NCI-H510A treated with DMSO at 0.1 percent for 48 hours (cell line): ENCODE measurements around the gene STK32C.

Experiments used
- DNase-seq: peaks from one replicate; lab custom pipeline; 2025; lab: John Stamatoyannopoulos, UW

STK32C gene

DNA sequence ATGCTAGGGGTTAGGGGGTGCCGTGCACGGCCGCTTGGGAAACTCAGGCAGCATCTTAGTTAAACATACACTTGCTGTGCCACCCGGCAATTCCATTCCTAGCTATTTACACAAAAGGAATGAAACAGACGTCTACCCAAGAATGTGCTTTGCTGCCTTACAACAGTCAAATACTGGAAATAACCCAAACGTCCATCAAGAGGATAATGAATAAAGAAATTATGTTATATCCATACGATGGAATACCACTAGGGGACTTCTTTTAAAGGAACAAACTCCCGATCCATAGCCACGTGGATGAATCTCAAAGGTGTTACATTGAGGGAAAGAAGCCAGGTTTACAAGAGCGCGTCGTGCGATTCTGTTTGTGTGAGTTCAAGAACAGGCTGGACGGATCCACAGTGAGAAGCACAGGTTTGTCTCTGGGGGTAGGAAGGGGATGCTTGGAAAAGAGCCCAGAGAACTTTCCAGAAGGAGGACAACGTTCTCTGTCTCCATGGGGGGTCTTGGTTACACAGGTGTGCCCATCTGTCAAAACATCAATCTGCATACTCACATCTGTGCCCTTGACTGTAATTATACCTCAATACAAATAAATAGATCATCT lies 41.8 kb downstream of the STK32C start:
- DNase-seq = peak; percentile 60

DNA sequence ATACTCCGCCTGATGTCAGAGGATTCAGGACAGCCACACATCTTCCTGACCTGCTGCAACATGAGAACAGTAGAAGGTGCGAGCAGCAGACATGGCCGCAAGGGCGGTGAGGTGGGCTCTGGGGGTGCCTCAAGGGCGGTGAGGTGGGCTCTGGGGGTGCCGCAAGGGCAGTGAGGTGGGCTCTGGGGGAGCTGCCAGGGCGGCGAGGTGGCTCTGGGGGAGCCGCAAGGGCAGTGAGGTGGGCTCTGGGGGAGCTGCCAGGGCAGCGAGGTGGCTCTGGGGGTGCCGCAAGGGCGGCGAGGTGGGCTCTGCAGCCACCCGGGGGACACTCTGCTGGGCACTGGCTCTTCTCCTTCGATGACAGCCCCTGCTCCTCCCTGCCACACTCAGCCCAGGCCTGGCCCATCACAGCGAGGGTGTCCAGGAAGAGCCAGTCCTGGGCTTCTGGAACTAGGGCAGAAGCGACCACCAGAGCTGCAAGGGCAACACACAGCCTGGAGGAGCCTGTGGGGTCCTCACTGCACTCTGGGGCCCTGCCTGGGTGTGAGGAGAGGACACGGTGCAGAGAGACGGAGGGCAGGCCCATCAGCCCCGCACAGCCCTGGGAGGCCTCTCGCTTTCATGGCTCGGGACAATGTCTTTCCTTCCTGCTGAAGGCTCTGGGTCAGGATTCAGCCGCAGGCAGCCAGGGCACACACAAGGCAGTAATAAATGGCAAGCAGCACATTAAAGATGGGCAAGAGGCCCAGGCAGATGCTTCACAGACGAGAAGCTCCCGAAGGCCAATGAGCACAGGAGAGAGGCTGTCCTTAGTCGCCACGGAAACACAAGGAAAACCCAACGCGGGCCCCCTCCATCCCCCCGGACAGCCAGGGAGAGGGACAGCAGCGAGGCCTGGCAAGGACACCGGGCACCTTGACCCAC lies 42.5 kb downstream of the STK32C start:
- no peak for DNase-seq

DNA sequence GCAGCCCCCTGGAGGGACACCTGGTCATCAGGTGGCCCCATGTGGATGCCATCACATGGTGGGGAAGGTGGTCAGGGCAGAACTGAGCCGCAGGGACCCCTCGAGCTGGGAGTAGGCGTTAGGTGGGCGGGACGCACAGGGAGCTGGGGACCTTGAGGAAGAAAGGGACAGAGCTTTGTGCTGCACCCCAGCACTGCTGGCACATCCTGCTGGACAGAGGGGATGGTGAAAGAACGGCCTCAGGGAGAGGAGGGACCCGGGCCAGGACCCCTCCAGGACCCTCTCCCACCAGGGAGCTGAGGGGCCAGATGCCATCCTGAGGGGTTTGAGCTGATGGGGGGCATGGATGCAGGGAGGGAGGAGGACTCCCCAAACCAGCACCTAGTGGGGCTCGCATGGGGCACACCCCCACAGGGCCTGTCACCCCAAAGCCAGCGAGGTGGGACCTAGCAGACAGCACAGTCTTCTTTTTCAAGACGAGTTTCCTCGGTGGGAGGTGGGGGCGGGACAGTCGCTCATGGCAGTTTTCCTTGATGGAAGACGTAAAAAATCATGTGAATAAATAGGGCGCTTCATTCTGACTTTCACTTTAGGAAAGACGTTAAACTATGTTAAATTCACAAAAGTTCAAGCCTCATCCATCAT lies 43.3 kb downstream of the STK32C start:
- no peak for DNase-seq

DNA sequence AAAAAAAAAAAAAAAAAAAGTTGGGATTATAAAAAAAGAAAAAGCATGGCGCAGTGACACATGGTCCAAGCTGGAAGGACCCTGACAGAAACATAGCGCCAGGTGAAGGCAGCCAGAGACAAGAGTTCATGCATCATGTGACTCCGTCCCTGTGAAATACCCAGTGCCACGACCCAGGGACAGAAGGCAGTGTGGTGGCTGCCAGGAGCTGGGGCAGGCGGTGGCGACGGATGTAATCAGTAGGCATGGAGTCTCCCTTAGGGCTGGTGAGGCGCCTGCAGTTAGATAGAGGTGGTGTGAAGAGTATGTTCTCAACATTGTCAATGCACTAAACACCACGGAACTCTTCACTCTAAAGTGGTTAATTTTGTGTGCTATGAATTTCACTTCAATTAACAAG lies 43.9 kb downstream of the STK32C start:
- DNase-seq = no peak

DNA sequence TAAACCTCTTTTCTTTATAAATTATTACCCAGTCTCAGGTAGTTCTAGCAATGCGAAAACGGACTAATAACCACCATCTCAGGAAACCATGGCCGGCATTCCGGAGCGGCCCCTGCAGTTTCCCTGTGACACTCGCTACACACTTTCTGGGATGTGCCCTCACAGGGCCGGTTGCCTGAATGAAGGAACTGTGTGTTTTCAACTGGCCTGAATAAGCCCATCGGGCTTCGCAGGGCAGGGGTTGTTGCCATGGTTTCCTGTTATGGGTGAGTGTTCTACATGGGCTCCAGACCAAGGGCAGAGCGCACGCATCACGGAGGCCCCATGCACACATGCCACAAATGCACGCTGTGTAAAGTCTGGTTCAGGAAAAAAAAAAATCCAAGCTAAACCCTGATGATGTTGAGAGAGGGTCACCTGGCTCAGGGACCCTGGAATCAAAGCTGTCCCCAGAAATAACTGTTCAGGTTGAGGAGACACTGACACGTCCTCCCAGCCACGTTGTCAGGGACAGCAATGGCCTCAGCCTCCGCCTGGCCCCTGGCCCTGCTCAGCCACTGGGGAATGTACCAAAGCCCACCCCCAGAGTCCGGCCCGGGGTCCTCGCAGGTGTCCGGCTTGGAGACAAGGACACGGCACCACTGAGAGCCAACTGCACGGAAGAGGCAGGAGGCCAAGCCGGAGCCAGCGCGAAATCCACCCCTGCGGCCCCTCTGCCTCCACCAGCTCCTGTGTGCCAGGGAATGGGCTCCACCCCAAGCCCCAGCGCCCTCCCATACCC lies 47.9 kb downstream of the STK32C start:
- no peak for DNase-seq

DNA sequence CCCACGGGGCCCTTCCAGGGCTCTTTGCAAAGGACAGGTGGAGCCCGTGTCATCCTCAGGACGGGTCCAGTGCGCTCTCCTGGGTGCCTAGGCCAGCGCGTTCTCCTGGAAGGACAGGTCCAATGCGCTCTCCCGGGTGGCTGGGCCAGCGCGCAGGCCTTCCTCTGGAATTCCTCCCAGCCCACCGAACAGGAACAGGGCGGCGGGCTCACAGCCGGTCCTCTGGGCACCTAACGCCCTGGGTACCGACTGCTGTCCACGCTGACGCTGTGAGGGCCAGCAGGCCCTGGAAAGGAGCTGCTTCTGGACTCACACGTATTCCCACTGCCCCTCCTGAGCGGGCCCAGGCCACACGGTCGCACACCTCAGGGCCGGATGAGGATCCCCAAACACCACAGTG lies 49.3 kb downstream of the STK32C start:
- no peak for DNase-seq

DNA sequence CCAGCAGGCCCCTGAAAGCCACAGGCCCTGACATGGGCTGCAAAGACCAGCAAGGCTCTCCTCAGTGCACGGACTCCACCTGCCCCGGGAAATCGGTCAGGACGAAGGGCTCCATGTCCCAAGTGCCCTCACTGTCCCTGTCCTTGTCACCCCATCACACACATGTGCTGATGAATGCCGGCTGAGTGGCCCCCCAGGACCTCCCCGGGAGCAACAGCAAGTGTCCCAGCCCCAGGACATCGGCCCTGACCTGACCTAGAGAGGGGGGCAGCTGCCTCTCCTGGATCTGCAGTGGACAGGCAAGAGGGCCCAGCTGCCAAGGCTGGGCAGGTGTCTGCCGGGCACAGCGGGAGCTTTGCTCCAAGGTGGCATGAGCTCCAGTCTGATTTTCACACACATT lies 49.8 kb downstream of the STK32C start:
- no peak for DNase-seq

DNA sequence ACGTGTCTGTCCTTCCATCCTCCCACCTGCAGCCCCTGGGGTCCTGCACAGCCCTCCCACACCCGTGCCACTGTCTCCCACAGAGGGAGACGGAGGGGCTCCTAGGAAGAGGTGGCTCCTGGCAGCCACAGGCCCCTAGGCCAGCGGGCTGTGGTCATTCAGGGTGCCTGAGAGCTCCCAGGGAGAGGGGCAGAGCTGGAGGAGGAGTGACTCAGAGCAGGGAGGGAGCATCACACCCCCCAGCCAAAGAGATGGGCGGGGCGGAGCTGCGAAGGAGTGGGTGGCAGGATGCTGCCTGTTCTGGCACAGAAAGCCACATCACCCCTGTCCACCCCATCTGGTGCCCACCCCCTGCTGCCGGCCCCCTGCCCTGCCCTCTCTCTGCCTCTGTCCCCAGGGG lies 50.5 kb downstream of the STK32C start:
- no peak for DNase-seq

DNA sequence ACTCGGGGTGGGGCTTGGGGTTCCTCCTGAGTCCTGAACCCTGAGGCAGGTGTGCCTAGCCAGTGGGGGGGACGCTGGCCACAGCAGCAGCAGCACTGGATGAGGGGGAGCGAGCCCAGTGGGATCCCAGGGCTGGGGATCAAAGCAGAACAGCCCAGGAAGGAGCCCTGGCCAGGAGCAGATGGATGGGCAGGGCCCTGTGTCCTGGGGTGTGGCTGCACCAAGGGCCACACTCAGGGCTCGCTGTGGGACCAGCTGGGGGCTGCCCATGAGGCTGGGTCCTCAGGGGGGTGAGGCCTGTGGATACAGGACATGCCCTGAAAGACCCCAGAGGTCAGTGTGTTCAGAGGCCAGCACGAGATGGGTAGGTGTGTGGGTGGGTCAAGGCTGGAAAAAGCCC lies 50.9 kb downstream of the STK32C start:
- no peak for DNase-seq

DNA sequence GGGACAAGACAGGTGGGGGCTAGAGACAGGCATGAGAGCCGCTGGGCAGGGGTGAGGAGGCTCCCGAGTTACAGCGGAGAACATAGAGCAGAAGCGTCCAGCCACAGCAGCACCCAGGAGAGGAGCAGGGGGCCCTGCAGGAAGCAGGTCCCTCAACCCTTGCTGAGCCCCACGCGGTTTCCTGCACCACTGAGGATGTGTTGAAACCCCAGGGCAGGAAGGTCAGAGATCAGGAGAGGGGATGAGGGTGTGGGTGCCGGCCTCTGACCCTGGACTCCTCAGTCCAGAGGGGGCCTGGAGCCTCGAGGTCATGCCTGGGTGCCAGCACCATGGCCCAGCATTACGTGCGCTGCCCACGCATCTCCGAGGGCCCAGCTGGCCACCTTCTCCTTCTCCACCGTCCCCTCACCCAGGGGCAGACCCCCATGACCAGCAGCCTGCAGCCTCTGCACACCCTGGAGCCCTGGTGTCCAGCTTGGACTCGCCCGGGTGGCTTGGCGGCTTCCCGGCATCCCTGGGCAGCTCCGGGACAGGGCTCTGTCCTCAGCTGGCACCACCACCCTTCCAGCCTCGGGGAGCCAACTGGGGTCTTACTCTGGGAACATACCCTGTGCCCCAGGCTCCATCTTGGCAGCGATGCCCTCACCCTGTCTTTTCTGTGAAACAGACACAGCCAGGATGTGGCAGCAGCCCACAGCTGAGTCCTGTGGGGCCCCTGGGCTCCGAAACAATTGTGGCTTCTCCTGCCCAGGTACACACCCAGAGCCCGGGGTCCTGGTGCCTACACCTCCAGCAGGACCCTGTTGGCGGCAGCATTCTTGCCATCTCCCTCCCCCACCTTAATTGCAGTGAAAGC lies 52.0 kb downstream of the STK32C start:
- no peak for DNase-seq

DNA sequence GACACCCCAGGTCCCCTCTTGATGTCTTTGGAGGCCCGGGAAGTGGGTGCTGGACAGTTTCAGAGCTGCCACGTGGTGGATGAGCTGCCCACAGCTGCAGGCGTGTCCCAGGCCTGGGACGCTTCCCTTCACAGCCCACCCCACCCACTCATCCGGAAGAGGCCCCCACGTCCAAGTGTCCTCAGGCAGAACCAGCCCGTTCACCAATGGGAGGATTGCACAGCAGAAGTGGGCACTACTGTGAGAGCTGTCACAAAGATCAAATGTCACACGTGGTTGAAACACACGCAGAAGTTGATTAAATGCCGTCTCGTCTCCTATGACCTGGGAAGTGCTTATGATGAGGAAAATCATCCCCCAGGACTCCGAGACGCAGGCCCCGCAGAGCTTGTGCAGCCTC lies 52.9 kb downstream of the STK32C start:
- DNase-seq = no peak

DNA sequence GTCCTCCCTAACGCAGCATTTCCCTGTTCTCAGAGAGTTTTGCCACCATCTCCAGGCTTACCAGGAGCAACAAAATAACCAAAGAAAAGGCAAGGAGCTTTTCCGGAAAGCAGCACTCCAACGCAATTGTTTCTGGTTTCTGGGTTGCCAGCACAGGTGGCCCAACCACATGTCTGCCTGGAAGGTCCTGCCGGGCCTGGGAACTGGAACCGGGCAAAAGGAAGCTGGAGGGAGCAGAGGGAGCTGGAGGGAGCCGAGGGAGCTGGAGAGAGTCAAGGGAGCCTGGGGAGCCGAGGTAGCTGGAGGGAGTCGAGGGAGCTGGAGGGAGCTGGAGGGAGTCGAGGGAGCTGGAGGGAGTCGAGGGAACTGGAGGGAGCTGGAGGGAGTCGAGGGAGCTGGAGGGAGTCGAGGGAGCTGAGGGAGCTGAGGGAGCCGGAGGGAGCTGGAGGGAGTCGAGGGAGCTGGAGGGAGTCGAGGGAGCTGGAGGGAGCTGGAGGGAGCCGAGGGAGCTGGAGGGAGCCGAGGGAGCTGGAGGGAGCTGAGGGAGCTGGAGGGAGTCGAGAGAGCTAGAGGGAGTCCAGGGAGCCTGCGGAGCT lies 54.6 kb downstream of the STK32C start:
- DNase-seq = no peak

DNA sequence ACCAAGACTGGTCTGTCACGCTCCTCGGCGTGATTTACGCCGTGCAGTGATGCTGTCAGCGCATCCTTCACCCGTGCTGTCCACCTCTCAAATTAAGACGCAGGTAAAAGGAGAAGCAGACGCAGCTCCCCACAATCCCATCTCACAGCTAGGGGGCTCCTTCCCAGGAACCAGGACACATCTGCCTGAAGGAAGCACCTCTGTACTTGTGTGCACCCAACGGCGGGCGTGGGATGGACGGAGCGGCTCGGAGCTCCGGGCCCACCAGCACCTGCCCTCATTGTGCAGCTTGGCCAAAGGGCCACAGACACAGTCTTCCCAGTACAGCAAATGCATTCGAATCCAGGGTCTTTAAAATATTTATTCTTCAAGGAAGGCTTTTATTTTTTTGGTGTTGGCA lies 55.3 kb downstream of the STK32C start:
- no peak for DNase-seq

DNA sequence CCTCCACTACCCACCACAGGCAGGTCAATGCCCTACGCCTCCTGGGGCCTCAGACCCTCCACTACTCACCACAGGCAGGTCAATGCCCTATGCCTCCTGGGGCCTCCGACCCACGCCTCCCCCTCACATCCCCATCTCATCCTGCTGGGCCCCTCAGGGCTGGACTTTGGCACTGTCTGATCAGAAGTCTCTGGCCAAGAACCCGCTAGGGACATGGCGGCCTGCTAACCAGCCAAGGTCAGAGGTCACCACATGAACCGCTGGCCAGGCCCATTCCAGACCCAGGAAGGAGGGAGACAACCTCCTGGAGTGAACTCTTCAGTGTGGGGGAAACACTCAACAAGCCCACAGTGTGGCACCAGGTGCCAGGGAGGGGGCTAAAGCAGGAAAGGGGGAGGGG lies 55.8 kb downstream of the STK32C start:
- no peak for DNase-seq

DNA sequence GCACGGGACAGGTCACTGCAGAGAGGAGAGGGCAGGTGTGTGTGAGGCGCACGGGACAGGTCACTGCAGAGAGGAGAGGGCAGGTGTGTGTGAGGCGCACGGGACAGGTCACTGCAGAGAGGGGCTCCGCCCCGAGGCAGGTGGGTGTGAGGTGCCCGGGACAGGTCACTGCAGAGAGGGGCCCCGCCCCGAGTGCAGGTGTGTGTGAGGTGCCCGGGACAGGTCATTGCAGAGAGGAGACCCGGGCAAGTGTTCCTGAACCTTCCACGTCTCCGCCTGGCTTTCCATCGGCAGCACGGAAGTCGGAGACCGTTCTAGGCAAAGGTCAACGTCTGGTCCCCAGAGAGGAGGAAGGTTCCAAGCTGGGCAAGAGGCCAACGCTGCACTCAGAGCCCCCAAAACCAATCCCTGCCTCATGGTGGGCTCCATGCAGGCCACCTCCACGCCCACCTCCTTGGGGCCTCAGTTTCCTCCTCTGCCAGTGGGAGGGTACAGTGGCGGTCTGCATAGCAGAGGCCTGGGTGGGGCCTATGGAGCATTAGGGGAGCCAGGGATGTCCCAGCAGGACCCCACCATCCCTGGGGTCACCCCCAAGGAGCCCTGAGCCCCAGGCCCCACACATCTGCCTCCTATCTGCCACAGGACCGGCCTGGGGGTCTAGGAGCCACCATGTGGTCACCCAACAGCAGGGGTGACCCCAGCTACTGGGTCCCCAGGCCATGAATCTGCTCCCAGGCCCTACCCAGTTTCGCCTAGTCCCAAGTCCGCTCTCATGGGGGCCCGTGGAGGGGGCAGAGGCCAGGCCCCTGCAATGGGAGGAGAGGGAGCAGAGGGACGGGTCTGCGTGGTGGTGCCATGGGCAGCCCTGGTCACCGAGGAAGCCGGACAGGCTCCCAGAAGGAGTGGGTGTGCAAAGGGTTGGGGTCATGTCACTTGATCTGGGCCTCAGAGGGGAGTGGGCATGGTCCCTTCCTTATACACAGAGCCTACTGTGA lies 57.0 kb downstream of the STK32C start:
- DNase-seq = no peak

DNA sequence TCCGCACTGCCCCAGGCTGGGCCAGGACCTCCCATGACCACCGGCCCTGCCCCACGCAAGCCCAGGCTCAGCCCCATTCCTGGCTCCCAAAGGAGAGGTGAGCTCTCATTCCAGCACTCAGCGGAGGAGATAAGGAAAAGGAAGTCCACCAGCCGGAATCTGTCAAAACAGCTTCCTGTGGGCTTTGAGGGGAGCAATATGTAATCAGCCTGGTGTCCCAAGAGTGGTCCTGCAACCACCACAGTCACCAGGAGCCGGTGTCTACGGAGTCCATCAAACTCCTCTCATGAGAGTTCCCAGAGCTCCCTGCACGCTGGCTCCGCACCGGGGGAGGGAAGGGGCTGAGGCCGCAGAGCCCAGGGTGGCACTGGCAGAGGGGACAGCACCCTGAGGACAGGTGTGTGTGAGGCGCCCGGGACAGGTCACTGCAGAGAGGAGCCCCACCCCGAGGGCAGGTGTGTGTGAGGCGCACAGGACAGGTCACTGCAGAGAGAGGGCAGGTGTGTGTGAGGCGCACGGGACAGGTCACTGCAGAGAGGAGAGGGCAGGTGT lies 57.9 kb downstream of the STK32C start:
- DNase-seq = no peak

DNA sequence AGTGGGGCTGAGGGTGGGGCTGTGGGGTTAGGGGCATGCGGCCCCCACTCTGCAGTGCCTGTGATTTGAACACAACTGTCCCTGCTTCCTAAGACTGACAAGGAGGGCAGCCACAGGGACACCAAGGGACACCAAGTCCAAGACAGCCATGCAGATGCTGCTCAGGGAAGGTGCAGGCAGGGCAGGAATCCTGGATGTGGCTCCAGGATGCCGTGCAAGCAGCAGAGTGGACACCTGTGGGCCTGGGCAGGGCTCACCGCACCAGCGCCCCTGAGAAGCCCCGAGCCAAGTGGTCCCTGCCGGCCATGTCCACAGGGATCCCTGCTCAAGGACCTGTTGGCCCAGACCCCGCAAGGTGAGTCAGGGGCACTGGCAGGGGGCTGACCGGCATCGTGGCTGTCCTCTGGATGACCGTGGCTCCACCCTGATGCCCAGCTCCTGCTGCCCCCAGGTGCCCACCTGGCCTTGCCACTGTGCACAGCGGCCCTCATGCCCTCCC lies 58.5 kb downstream of the STK32C start:
- DNase-seq = no peak

DNA sequence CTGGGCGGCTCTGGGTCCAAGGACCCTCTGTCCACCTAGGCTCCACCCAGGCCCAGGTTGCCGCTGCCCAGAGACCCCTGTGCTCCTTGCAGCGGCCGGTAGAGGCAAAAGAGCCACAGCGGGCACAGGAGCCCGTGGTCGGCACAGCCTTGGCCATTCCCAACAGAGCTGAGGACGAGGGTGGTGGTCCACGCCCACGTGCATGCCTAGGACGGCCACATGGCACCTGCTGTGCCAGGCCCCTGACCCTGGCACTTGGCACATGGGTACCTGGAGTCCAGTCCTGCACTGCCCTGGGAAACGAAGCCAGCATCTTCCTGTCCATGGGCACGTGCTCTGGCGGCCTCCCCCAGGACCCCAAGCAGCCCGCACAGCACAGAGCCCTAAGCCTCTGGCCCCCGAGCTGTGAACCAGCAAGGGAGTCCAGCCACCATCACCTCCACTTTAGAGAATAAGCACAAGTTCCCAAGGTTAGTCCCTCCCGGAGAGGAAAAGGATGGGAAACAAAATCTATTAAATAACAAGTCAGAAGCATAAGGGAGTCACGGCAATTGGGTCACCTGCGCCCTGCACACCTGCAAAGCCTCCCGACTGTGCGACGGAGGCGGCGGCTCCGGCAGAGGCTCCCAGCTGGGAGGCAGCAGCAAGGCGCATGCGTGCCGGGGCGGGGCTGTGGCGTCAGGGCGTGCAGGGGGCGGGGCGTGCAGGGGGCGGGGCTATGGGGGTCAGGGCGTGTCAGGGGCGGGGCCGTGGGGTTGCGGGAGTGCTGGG lies 59.1 kb downstream of the STK32C start:
- DNase-seq = no peak
